Smooth muscle cell (in vitro differentiated cells): Measurements from ENCODE around the gene IL17B. TPM values are rescaled to one million over a fixed set of nuclear protein-coding genes. Genes with fewer than 3 reads are reported as not detected.

Source experiments
- DNase-seq: peaks from one replicate; lab custom pipeline; 2025; ENCODE audit not compliant: unreplicated experiment; lab: John Stamatoyannopoulos, UW
- H2AFZ ChIP-seq: fragments of 200-600 bp; sonication (generic); 2 replicates; pipeline ENCODE4 v1.6.0; 2016; ENCODE audit warnings: antibody characterized with exemption, low read depth, mild to moderate bottlenecking
- H3F3A ChIP-seq: fragments of 200-600 bp; sonication (generic); 2 replicates; pipeline ENCODE4 v1.6.0; 2017; ENCODE audit warnings: antibody characterized with exemption, low read depth
- H3K27ac ChIP-seq: fragments of 200-600 bp; sonication (generic); 2 replicates; pipeline ENCODE4 v1.5.1; 2016; ENCODE audit warnings: low read depth, mild to moderate bottlenecking
- H3K27me3 ChIP-seq: fragments of 200-600 bp; sonication (generic); 2 replicates; pipeline ENCODE4 v1.6.1; 2016; ENCODE audit warnings: low read depth, mild to moderate bottlenecking
- H3K36me3 ChIP-seq: fragments of 200-600 bp; sonication (generic); 2 replicates; pipeline ENCODE4 v1.5.1; 2016; ENCODE audit warnings: low read depth
- H3K4me1 ChIP-seq: fragments of 200-600 bp; sonication (generic); 2 replicates; pipeline ENCODE4 v1.5.1; 2016; ENCODE audit warnings: low read depth
- H3K4me2 ChIP-seq: fragments of 200-600 bp; sonication (generic); 2 replicates; pipeline ENCODE4 v1.6.0; 2016; ENCODE audit warnings: mild to moderate bottlenecking
- H3K4me3 ChIP-seq: fragments of 200-600 bp; sonication (generic); 2 replicates; pipeline ENCODE4 v1.5.1; 2016; ENCODE audit warnings: mild to moderate bottlenecking
- H3K79me2 ChIP-seq: fragments of 200-600 bp; sonication (generic); 2 replicates; pipeline ENCODE4 v1.6.0; 2016; ENCODE audit warnings: low read depth, mild to moderate bottlenecking
- H3K9ac ChIP-seq: fragments of 200-600 bp; sonication (generic); 2 replicates; pipeline ENCODE4 v1.6.0; 2016; ENCODE audit warnings: low read depth
- H3K9me3 ChIP-seq: fragments of 200-600 bp; sonication (generic); replicated peaks from 2 replicates; pipeline ENCODE4 v1.5.1; 2016; ENCODE audit warnings: low read depth
- H4K20me1 ChIP-seq: fragments of 200-600 bp; sonication (generic); 2 replicates; pipeline ENCODE4 v1.6.0; 2016; ENCODE audit warnings: low read depth
- WGBS: methylation state at CpG from one replicate; pipeline ENCODE4 v1.1.7; 2016; ENCODE audit warnings: low lambda C conversion rate; 5-methylcytosine and 5-hydroxymethylcytosine counted together
- polyA plus RNA-seq: library from polyadenylated mRNA; unstranded; fragments of >200 nt; fragmentation: Nextera tagmentation; extraction: Ambion mirVana; gene quantifications from 2 replicates; pipeline ENCODE4 v1.2.1, GENCODE V29; 2016
- total RNA-seq: library from RNA; depleted of rRNA; stranded (reverse); fragments of >200 nt; gene quantifications from 2 replicates; pipeline ENCODE4 v1.2.3, GENCODE V29; 2014
- TF ChIP-seq, protein P1 (sequence below): fragments of 200-600 bp; sonication (generic); IDR thresholded peaks from 2 replicates; pipeline ENCODE4 v1.5.1; 2017; ENCODE audit warnings: borderline replicate concordance, mild to moderate bottlenecking, antibody characterized with exemption; ENCODE audit not compliant: insufficient read depth, poor library complexity, severe bottlenecking

Gene IL17B
- total and polyA plus RNA-seq, 2 experiments from 2014 or later = 10.4 to 12.0 TPM

DNA sequence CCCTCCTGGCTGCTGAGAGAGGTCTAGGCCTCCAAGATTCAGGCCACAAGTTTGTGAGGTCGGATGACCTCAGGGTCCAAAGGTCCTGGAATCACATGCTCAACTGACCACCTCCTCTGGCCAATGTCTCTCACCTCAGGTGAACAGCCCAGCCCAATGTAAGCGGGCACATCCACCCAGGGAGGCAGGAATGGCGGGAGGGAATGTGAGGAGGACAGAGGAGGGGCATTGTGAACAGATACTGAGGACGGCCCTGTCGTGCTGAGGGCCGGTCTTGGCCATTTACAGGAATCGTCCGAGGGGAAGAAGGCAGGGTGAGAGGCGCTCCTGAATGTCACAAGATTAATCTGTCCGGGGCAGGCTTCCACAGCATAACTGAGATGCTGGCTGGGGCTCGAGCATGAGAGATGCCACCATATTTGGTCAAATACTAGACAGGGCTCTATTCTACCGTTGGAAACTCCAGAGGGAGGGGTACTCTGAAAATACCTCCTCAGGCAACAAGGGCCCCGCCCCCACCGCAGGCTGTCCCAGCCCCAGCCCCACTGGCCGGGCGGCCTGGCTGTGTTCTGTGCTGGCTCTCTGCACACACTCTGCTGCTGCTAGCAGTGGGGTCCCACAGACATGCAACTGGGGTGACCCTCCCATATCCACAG, 1.5 kb upstream of the IL17B start:
- Histone ChIP-seq H3K9me3 (no peaks in the 10 kb centered on the region), H3K27ac (no peak overlapping the region), H3F3A (peaks cover 4% of the 10 kb centered on the region), H3K27me3 (no peaks in the 10 kb centered on the region), H3K4me2 (peak overlapping the region; percentile 76), H2AFZ (peak overlapping the region; percentile 27), H3K4me1 (peaks cover 20% of the 10 kb centered on the region), H4K20me1 (no peaks in the 10 kb centered on the region), H3K4me3 (no peak overlapping the region), H3K9ac (no peak overlapping the region), H3K79me2 (peaks cover 15% of the 10 kb centered on the region), H3K36me3 (no peaks in the 10 kb centered on the region)
- TF ChIP-seq, protein P1, sequence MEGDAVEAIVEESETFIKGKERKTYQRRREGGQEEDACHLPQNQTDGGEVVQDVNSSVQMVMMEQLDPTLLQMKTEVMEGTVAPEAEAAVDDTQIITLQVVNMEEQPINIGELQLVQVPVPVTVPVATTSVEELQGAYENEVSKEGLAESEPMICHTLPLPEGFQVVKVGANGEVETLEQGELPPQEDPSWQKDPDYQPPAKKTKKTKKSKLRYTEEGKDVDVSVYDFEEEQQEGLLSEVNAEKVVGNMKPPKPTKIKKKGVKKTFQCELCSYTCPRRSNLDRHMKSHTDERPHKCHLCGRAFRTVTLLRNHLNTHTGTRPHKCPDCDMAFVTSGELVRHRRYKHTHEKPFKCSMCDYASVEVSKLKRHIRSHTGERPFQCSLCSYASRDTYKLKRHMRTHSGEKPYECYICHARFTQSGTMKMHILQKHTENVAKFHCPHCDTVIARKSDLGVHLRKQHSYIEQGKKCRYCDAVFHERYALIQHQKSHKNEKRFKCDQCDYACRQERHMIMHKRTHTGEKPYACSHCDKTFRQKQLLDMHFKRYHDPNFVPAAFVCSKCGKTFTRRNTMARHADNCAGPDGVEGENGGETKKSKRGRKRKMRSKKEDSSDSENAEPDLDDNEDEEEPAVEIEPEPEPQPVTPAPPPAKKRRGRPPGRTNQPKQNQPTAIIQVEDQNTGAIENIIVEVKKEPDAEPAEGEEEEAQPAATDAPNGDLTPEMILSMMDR = no peak
- no peak for DNase-seq
- 33% methylated on average over 16 of the region's 16 CpGs for WGBS

DNA sequence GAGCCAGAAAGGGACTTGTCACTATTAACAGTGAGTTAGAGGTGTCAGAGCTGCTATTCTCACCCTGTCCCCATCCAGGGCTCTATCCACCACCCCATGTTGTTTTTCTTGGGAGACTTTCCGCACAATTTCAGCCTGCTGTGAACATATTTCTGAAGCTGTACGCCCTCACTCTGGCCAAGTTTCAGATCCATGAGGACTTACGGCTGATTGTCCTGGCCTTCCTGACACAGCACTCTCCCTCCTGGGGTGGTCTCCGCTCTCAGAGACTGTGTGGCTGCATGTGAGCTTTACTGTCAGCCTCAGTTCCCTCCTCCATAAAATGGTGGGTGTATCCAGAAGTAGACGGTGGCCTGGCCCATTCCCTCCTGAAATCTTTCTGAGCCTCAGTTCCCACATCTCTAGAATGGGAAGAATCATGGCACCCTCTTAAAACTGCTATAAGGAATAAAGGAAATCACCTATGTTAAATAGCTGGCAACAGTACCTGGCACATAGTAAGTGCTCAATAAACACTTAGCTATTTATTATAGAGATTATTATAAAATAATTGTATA, 804 bp upstream of the IL17B start:
- H3F3A ChIP-seq = no peaks in the 10 kb centered on the region
- H3K79me2 ChIP-seq = peaks cover 15% of the 10 kb centered on the region
- H3K4me3 ChIP-seq = no peak overlapping the region
- H3K36me3 ChIP-seq = no peaks in the 10 kb centered on the region
- H2AFZ ChIP-seq = no peak overlapping the region
- H3K27me3 ChIP-seq = no peaks in the 10 kb centered on the region
- H3K9ac ChIP-seq = no peak overlapping the region
- no peak for DNase-seq
- H3K27ac ChIP-seq = no peak overlapping the region
- no peaks in the 10 kb centered on the region for H4K20me1 ChIP-seq
- 94% methylated on average over 5 of the region's 5 CpGs for WGBS
- peaks cover 17% of the 10 kb centered on the region for H3K4me1 ChIP-seq
- TF ChIP-seq, protein P1 = no peak
- H3K4me2 ChIP-seq = no peak overlapping the region
- H3K9me3 ChIP-seq = no peaks in the 10 kb centered on the region

DNA sequence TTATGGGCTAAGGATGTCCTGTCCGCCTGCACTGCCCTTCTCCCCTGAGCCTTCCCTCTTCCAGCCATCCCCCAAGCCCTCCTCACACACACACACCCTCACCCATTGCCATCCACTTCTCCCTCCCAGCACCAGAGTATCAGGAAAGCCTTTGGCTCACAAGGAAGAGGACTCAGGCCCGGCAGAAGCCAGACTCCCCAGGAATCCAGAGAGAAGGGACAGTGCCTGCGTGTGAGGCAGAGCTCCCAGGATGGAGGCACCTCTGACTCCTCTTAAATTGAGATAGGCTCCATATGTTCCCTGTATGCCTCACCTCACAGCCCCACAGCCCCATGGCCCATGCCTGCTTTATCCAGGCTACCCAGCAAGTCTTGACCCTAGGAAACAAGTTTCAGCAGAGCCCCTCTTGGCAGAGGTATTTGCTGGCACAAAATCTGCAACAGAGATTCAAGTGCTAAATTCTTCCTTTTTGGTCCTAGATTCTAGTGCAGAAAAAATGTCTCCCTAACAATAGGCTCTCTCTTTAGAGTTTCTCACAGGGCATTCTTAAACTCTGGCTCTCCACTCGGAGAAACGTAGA, 761 bp downstream of the IL17B start:
- Histone ChIP-seq H3K27me3 (no peaks in the 10 kb centered on the region), H3F3A (no peaks in the 10 kb centered on the region), H3K79me2 (peaks cover 15% of the 10 kb centered on the region), H3K36me3 (no peaks in the 10 kb centered on the region), H2AFZ (no peak overlapping the region), H3K4me2 (no peak overlapping the region), H4K20me1 (no peaks in the 10 kb centered on the region), H3K9ac (no peak overlapping the region), H3K9me3 (no peaks in the 10 kb centered on the region), H3K27ac (no peak overlapping the region), H3K4me3 (no peak overlapping the region), H3K4me1 (peaks cover 17% of the 10 kb centered on the region)
- no peak for DNase-seq
- WGBS = 76% methylated on average over 5 of the region's 5 CpGs
- TF ChIP-seq, protein P1 = no peak
